Caki2 (cell line): ENCODE results near the gene HTR3C. TPM values are rescaled to one million over a fixed set of nuclear protein-coding genes. Genes with fewer than 3 reads are reported as not detected.
"Not testable (repeated sequence)": the region's sequence is repeated elsewhere in the genome, so short reads cannot be mapped to it uniquely, and the experiment has no call there.

ENCODE experiments used
- DNase-seq: peaks from one replicate; pipeline ENCODE4 v3.0.0-alpha.2; 2015; ENCODE audit warnings: low read depth
- in situ Hi-C: cut with HindIII; loops from 2 replicates; pipeline ENCODE4 v1.10.0; 2016; ENCODE audit warnings: low sequenced_read_pairs, low pct_unique_long_range_greater_than_20kb, mixed read lengths
- total RNA-seq: library from RNA; depleted of rRNA; stranded (reverse); fragments of >200 nt; shearing (Covaris generic); gene quantifications from 2 replicates; pipeline ENCODE4 v1.2.3, GENCODE V29; 2014; ENCODE audit warnings: low replicate concordance

Gene HTR3C
- total RNA-seq, 1 experiment from 2014 or later: not detected

- DNase-seq, in situ Hi-C loops: not testable (repeated sequence)
These were observed 24.5 kb upstream of the HTR3C start for GRCh38 chr3:184028275-184028890.

GRCh38 chr3:184029443-184029842 lies 23.4 kb upstream of the HTR3C start:
- DNase-seq: peak; percentile 46
- in situ Hi-C loops: no loop called here

- in situ Hi-C loops: no loop called here
- no peak for DNase-seq
These were observed 22.3 kb upstream of the HTR3C start for GRCh38 chr3:184030536-184030935.

GRCh38 chr3:184031187-184031792 lies 21.6 kb upstream of the HTR3C start, which contains the start of gene HTR3D:
TSS of gene HTR3D (plus strand) at chr3:184031742. CDS start at chr3:184031742, 0 bp downstream.
- in situ Hi-C loops: no loop called here
- DNase-seq: peak; percentile 64

GRCh38 chr3:184037816-184038215 lies 15.0 kb upstream of the HTR3C start:
- in situ Hi-C loops: no loop called here
- DNase-seq: no peak

- in situ Hi-C loops, DNase-seq: not testable (repeated sequence)
These were observed 14.5 kb upstream of the HTR3C start for GRCh38 chr3:184038307-184038706.

- DNase-seq: no peak
- in situ Hi-C loops: no loop called here
These were observed 13.4 kb upstream of the HTR3C start for GRCh38 chr3:184039414-184039813.

GRCh38 chr3:184040010-184040409 lies 12.8 kb upstream of the HTR3C start:
- in situ Hi-C loops: no loop called here
- DNase-seq: no peak

GRCh38 chr3:184042617-184043016 lies 10.2 kb upstream of the HTR3C start:
- no peak for DNase-seq
- in situ Hi-C loops: no loop called here

GRCh38 chr3:184045995-184046394 lies 6.9 kb upstream of the HTR3C start:
- in situ Hi-C loops: no loop called here
- DNase-seq: no peak

GRCh38 chr3:184050217-184050847 lies 2.5 kb upstream of the HTR3C start:
- in situ Hi-C loops: no loop called here

GRCh38 chr3:184058029-184058428 lies 5.2 kb downstream of the HTR3C start:
- in situ Hi-C loops: no loop called here
- no peak for DNase-seq

More at GRCh38 chr3:184050217-184050847, 2.5 kb upstream of the HTR3C start:
- DNase-seq: no peak

GRCh38 chr3:184059424-184059823 lies 6.6 kb downstream of the HTR3C start:
- in situ Hi-C loops: no loop called here
- no peak for DNase-seq

- in situ Hi-C loops: no loop called here
- no peak for DNase-seq
These were observed 9.8 kb downstream of the HTR3C start for GRCh38 chr3:184062637-184063036.

- in situ Hi-C loops: no loop called here
These were observed 13.4 kb downstream of the HTR3C start for GRCh38 chr3:184066211-184066610.

GRCh38 chr3:184067573-184068055 lies 14.8 kb downstream of the HTR3C start:
- no peak for DNase-seq
- in situ Hi-C loops: no loop called here

More at GRCh38 chr3:184066211-184066610, 13.4 kb downstream of the HTR3C start:
- no peak for DNase-seq

- in situ Hi-C loops: no loop called here
- DNase-seq: no peak
These were observed 15.5 kb downstream of the HTR3C start for GRCh38 chr3:184068344-184068743.

GRCh38 chr3:184071142-184071541 lies 18.3 kb downstream of the HTR3C start:
- DNase-seq, in situ Hi-C loops: not testable (repeated sequence)

GRCh38 chr3:184073621-184074020 lies 20.8 kb downstream of the HTR3C start:
- in situ Hi-C loops: no loop called here
- no peak for DNase-seq
